ENCODE measurements around the gene HARBI1.

HARBI1 gene

GRCh38 chr11:46637546-46637945 is 20.5 kb upstream of the HARBI1 start:
- ChIA-PET CTCF (interaction anchor here (1.3 kb wide), 1 partner anchor 20 kb away, joined by 3 read pairs; the partner anchor contains the start of gene ATG13), POLR2A (no interaction called here)
- no peak for DNase-seq (ENCODE audit: extremely low spot score)
- TF ChIP-seq CTCF (IDR thresholded peaks at IDR 0.05; ENCODE audit: control extremely low read depth, extremely low read depth, low read depth, missing control alignments): no peak

- no peak for TF ChIP-seq CTCF (IDR thresholded peaks at IDR 0.05; ENCODE audit: control extremely low read depth, extremely low read depth, low read depth, missing control alignments)
- DNase-seq (ENCODE audit: extremely low spot score): no peak
- ChIA-PET POLR2A (no interaction called here), CTCF (no interaction called here)
Observed at GRCh38 chr11:46635557-46636139, 18.6 kb upstream of the HARBI1 start.

GRCh38 chr11:46633291-46634217 is 16.5 kb upstream of the HARBI1 start:
- POLR2A ChIA-PET: no interaction called here
- CTCF ChIA-PET: interaction anchor here (0.8 to 1.8 kb wide), 6 partner anchors 9 to 104 kb away, joined by 3 to 5 read pairs (median 4); no protein-coding TSS in a partner anchor
- DNase-seq (ENCODE audit: extremely low spot score): no peak
- TF ChIP-seq CTCF (IDR thresholded peaks at IDR 0.05; ENCODE audit: control extremely low read depth, extremely low read depth, low read depth, missing control alignments): no peak

GRCh38 chr11:46632502-46632901 is 15.5 kb upstream of the HARBI1 start:
- ChIA-PET POLR2A (no interaction called here), CTCF (interaction anchor here (1.3 to 1.8 kb wide), 2 partner anchors 11 to 13 kb away, joined by 3 to 5 read pairs; no protein-coding TSS in a partner anchor)
- no peak for DNase-seq (ENCODE audit: extremely low spot score)
- no peak for TF ChIP-seq CTCF (IDR thresholded peaks at IDR 0.05; ENCODE audit: control extremely low read depth, extremely low read depth, low read depth, missing control alignments)

- CTCF ChIA-PET: interaction anchor here (1.2 to 1.8 kb wide), 3 partner anchors 14 to 16 kb away, joined by 3 to 8 read pairs (median 3); partner anchors contain the start of gene ATG13
- POLR2A ChIA-PET: interaction anchor here (0.6 kb wide), 1 partner anchor 102 kb away, joined by 3 read pairs; no protein-coding TSS in a partner anchor
- no peak for DNase-seq (ENCODE audit: extremely low spot score)
- no peak for TF ChIP-seq CTCF (IDR thresholded peaks at IDR 0.05; ENCODE audit: control extremely low read depth, extremely low read depth, low read depth, missing control alignments)
Observed at GRCh38 chr11:46631676-46632075, 14.6 kb upstream of the HARBI1 start.

GRCh38 chr11:46630237-46630636 is 13.2 kb upstream of the HARBI1 start:
- DNase-seq (ENCODE audit: extremely low spot score): no peak
- ChIA-PET CTCF (interaction anchor here (1.2 to 1.8 kb wide), 4 partner anchors 12 to 101 kb away, joined by 3 to 8 read pairs (median 4); partner anchors contain the start of gene ATG13), POLR2A (no interaction called here)
- no peak for TF ChIP-seq CTCF (IDR thresholded peaks at IDR 0.05; ENCODE audit: control extremely low read depth, extremely low read depth, low read depth, missing control alignments)
